Kidney (tissue), 14 donors: ENCODE measurements around the gene FRRS1. TPM values are rescaled to one million over a fixed set of nuclear protein-coding genes. Genes with fewer than 3 reads are reported as not detected.

ENCODE experiments used
- DNase-seq, 5 donors: peaks; one replicate each; pipeline ENCODE4 v3.0.0-alpha.2; 2013 to 2020
- FAIRE-seq: peaks from 2 replicates; lab custom pipeline; 2012; peaks lifted over from hg19 to GRCh38; lab: Jason Lieb, UNC
- H3K27ac ChIP-seq, 2 donors: one replicate each; pipeline ENCODE4 v1.7.0; 2013; ENCODE audit warnings: low read depth in 2 of 2, low read length in 2 of 2, inconsistent platforms in 1 of 2
- H3K27me3 ChIP-seq: one replicate; pipeline ENCODE4 v1.7.1; 2013; ENCODE audit warnings: low read length, inconsistent platforms; ENCODE audit not compliant: control insufficient read depth, insufficient read depth
- H3K36me3 ChIP-seq, 3 donors: one replicate each; pipeline versions ENCODE4 v1.7.0 to v1.7.1; 2013; ENCODE audit warnings: low read length in 3 of 3, control low read depth in 1 of 3, inconsistent platforms in 1 of 3; ENCODE audit not compliant: insufficient read depth in 3 of 3, control insufficient read depth in 2 of 3
- H3K4me1 ChIP-seq, 3 donors: one replicate each; pipeline versions ENCODE4 v1.7.0 to v1.7.1; 2013; ENCODE audit warnings: low read length in 3 of 3, inconsistent platforms in 1 of 3, low read depth in 1 of 3; ENCODE audit not compliant: control insufficient read depth in 2 of 3, insufficient read depth in 2 of 3
- H3K4me3 ChIP-seq, 3 donors: one replicate each; pipeline versions ENCODE4 v1.7.0 to v1.8.1; 2013; ENCODE audit warnings: low read length in 3 of 3, control low read depth in 1 of 3, inconsistent platforms in 1 of 3
- H3K9ac ChIP-seq, 3 donors: one replicate each; pipeline versions ENCODE4 v1.7.0 to v1.7.1; 2013; ENCODE audit warnings: low read length in 3 of 3, control low read depth in 1 of 3, inconsistent platforms in 1 of 3
- H3K9me3 ChIP-seq, 3 donors: one replicate each; pipeline versions ENCODE4 v1.7.0 to v1.7.1; 2013; ENCODE audit warnings: low read length in 3 of 3, control low read depth in 1 of 3, inconsistent platforms in 1 of 3; ENCODE audit not compliant: control insufficient read depth in 2 of 3, insufficient read depth in 1 of 3
- CTCF ChIP-seq: IDR thresholded peaks from 3 replicates; pipeline ENCODE4 v1.5.1; 2012; ENCODE audit warnings: mild to moderate bottlenecking, moderate library complexity, borderline replicate concordance; ENCODE audit not compliant: insufficient read depth; ENCODE audit errors: extremely low read depth
- intact Hi-C: fragments of 100-400 bp; cut with DNase I; formaldehyde crosslinking; loops from one replicate; pipeline ENCODE4 v1.11.1; 2022
- polyA plus RNA-seq: library from polyadenylated mRNA; stranded (reverse); fragments of 350-450 nt; fragmentation: Illumina TruSeq; extraction: RNeasy Lipid Tissue Mini Kit (QIAGEN cat#74804); gene quantifications from one replicate; pipeline ENCODE4 v1.2.3, GENCODE V29; 2014; ENCODE audit warnings: low read depth, low replicate concordance; ENCODE audit not compliant: insufficient read depth
- total RNA-seq: library from RNA; stranded (reverse); fragmentation: NEBNext Ultra II Directional; extraction: Animal tissue kit (Norgen Biotek cat#: 25700); gene quantifications from one replicate; pipeline ENCODE4 v1.2.1, GENCODE V29; 2021
- donor health status: control.
- donor health status: control.
- donor health status: control.
- donor health status: control.
- donor health status: control.
- donor health status: DM: yes; HTN: yes; CAD: no.
- donor health status: Normal renal cell carcinoma (clear cell type).

Gene FRRS1
- total and polyA plus RNA-seq, 2 donors from 2014 or later = 1.0 to 7.4 TPM

DNA sequence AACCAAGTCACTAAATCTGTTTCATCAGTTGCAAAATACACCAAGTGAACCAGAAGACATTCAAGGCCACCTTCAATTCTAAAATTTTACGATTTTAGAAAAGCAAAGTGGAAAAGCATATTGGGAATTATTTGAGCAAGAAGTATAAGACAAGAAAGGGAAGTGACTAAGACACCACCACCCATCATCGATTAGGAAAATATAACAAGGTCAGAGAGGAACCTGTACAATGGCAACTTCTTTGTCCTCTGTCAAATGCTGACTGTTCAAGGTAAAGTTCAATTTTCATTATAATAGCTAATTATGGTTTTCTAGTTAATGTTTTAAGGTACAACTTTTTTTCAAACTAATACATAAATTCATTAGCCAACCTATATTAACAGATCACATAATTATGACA lies 10.8 kb downstream of the FRRS1 start:
- Histone ChIP-seq H3K36me3 (no peaks in the 10 kb centered on the region), H3K27ac (no peak overlapping the region), H3K4me3 (no peak overlapping the region), H3K9me3 (no peaks in the 10 kb centered on the region), H3K9ac (no peak overlapping the region), H3K27me3 (no peaks in the 10 kb centered on the region), H3K4me1 (peaks cover 0 to 14% (median 2%) of the 10 kb centered on the region in 3 donors)
- intact Hi-C loops = no loop called here
- no peak for TF ChIP-seq CTCF
- no peak for FAIRE-seq
- DNase-seq = peak in 1 of 5 donors; percentile 14

DNA sequence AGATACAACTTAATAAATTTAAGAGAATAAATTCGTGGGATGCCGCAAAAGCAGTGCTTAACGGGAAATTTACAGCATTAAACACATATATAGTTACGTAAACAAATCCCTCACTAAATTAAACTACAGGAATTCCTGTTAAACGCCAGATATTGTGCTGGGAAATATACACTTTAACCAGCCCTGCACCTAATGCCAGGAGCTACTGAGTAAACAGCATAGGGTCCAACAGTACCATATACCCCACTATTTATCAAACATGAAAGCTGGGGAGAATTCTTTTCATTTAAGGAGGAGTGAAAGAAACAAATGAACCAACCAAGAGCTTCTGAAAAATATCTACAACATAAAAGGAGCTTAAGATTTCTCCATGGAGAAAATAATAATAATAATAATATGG lies 11.7 kb downstream of the FRRS1 start:
- FAIRE-seq = no peak
- Histone ChIP-seq H3K27ac (no peak overlapping the region), H3K36me3 (no peaks in the 10 kb centered on the region), H3K4me3 (no peak overlapping the region), H3K27me3 (no peaks in the 10 kb centered on the region), H3K4me1 (peaks cover 0 to 11% (median 2%) of the 10 kb centered on the region in 3 donors), H3K9me3 (no peaks in the 10 kb centered on the region), H3K9ac (no peak overlapping the region)
- intact Hi-C loops = no loop called here
- TF ChIP-seq CTCF = no peak
- no peak for DNase-seq

- no peak for TF ChIP-seq CTCF
- H3K4me1 ChIP-seq = peaks cover 0 to 5% (median 4%) of the 10 kb centered on the region in 3 donors
- no peaks in the 10 kb centered on the region for H3K9me3 ChIP-seq
- no peak overlapping the region for H3K4me3 ChIP-seq
- H3K27ac ChIP-seq = no peak overlapping the region
- H3K9ac ChIP-seq = no peak overlapping the region
- H3K27me3 ChIP-seq = no peaks in the 10 kb centered on the region
- intact Hi-C loops = no loop called here
- FAIRE-seq (no peak), DNase-seq (no peak)
- no peaks in the 10 kb centered on the region for H3K36me3 ChIP-seq
Observed at GRCh38 chr1:99754055-99754626, 12.3 kb downstream of the FRRS1 start.
